SK-N-SH (cell line): Measurements from ENCODE around the gene ACIN1. TPM values are rescaled to one million over a fixed set of nuclear protein-coding genes. Genes with fewer than 3 reads are reported as not detected.

Source experiments
- CTCF ChIA-PET: fragments of 300-600, 350-600 bp; formaldehyde crosslinking; extraction: SDS; loops from one replicate; lab custom pipeline; 2021; lab: Yijun Ruan, JAX
- POLR2A ChIA-PET: fragments of 350-600 bp; sonication (Branson Sonifier 250); formaldehyde crosslinking; extraction: SDS; loops from one replicate; lab custom pipeline; 2020; ENCODE audit warnings: antibody characterized with exemption, inconsistent platforms; lab: Yijun Ruan, JAX
- DNase-seq: peaks from one replicate; pipeline ENCODE4 v3.0.0; 2012
- H2AFZ ChIP-seq: fragments of 200-600 bp; sonication (generic); 2 replicates; pipeline ENCODE4 v1.8.1; 2016; ENCODE audit warnings: antibody characterized with exemption, mild to moderate bottlenecking, low read depth
- H3F3A ChIP-seq: fragments of 200-600 bp; sonication (generic); replicated peaks from 2 replicates; pipeline ENCODE3; 2016; ENCODE audit warnings: antibody characterized with exemption, mild to moderate bottlenecking; ENCODE audit not compliant: insufficient read depth
- H3K27ac ChIP-seq, 2 experiments: fragments of 200-500 bp in 1 of 2; fragments of 200-600 bp in 1 of 2; sonication (Bioruptor generic) in 1 of 2; sonication (generic), shearing (Covaris generic) in 1 of 2; 2 replicates each; pipeline versions ENCODE4 v1.5.1 to v1.6.1; 2014 to 2016; ENCODE audit warnings: low read depth in 2 of 2, inconsistent platforms in 1 of 2, low read length in 1 of 2, mild to moderate bottlenecking in 1 of 2, mixed read lengths in 1 of 2
- H3K27me3 ChIP-seq: fragments of 200-600 bp; sonication (generic), shearing (Covaris generic); 2 replicates; pipeline ENCODE4 v1.6.1; 2016; ENCODE audit warnings: mixed run types; ENCODE audit not compliant: insufficient read depth
- H3K36me3 ChIP-seq, 2 experiments: fragments of 200-500 bp in 1 of 2; fragments of 200-600 bp in 1 of 2; sonication (Bioruptor generic) in 1 of 2; sonication (generic) in 1 of 2; replicated peaks in 1 of 2; 2 replicates each; pipeline versions ENCODE3 to v1.5.1; 2014 to 2016; ENCODE audit warnings: low read length in 1 of 2, mild to moderate bottlenecking in 1 of 2; ENCODE audit not compliant: insufficient read depth in 2 of 2, control insufficient read depth in 1 of 2
- H3K4me1 ChIP-seq, 2 experiments: fragments of 200-500 bp in 1 of 2; fragments of 200-600 bp in 1 of 2; sonication (Bioruptor generic) in 1 of 2; sonication (generic), shearing (Covaris generic) in 1 of 2; 2 replicates each; pipeline versions ENCODE4 v1.5.1 to v1.6.1; 2014 to 2016; ENCODE audit warnings: low read depth in 1 of 2, low read length in 1 of 2, mixed run types in 1 of 2; ENCODE audit not compliant: insufficient read depth in 2 of 2, control insufficient read depth in 1 of 2
- H3K4me2 ChIP-seq: fragments of 200-600 bp; sonication (generic), shearing (Covaris generic); 2 replicates; pipeline ENCODE4 v1.6.1; 2017; ENCODE audit warnings: mixed run types
- H3K4me3 ChIP-seq, 2 experiments: fragments of 200-500 bp in 1 of 2; fragments of 200-600 bp in 1 of 2; sonication (Bioruptor generic) in 1 of 2; sonication (generic), shearing (Covaris generic) in 1 of 2; 2 replicates each; pipeline versions ENCODE4 v1.5.1 to v1.8.1; 2014 to 2016; ENCODE audit warnings: low read depth in 2 of 2, inconsistent platforms in 1 of 2, low read length in 1 of 2, mild to moderate bottlenecking in 1 of 2, mixed read lengths in 1 of 2, moderate library complexity in 1 of 2
- H3K79me2 ChIP-seq: fragments of 200-600 bp; sonication (generic); 2 replicates; pipeline ENCODE4 v1.8.1; 2017; ENCODE audit warnings: mild to moderate bottlenecking; ENCODE audit not compliant: insufficient read depth
- H3K9ac ChIP-seq: fragments of 200-600 bp; sonication (generic); 2 replicates; pipeline ENCODE4 v1.6.1; 2017; ENCODE audit warnings: mixed run types
- H3K9me2 ChIP-seq: fragments of 200-600 bp; sonication (generic); 2 replicates; pipeline ENCODE4 v1.6.1; 2017; ENCODE audit warnings: mixed run types
- H3K9me3 ChIP-seq: fragments of 200-600 bp; sonication (generic); 2 replicates; pipeline ENCODE4 v1.6.1; 2017; ENCODE audit warnings: mixed run types, mild to moderate bottlenecking, moderate library complexity
- H4K20me1 ChIP-seq: fragments of 200-600 bp; sonication (generic); 2 replicates; pipeline ENCODE4 v1.6.1; 2017; ENCODE audit warnings: mild to moderate bottlenecking, mixed run types; ENCODE audit not compliant: insufficient read depth
- EP300 ChIP-seq, 2 experiments: IDR thresholded peaks; 2 replicates each; pipeline versions ENCODE4 v1.4.0 to v1.6.1; 2012; ENCODE audit warnings: borderline replicate concordance in 1 of 2, low read depth in 1 of 2, low read length in 1 of 2
- EZH2phosphoT487 ChIP-seq: fragments of 200-600 bp; sonication (generic); IDR thresholded peaks from 2 replicates; pipeline ENCODE4 v1.6.1; 2017; ENCODE audit warnings: low read depth, mixed run types, mild to moderate bottlenecking, antibody characterized with exemption, moderate library complexity, borderline replicate concordance
- FOSL2 ChIP-seq: IDR thresholded peaks from 2 replicates; pipeline ENCODE4 v1.4.0; 2012; ENCODE audit warnings: low read depth, mild to moderate bottlenecking, moderate library complexity, borderline replicate concordance
- FOXJ3 ChIP-seq: sonication (generic); formaldehyde crosslinking; IDR thresholded peaks from 2 replicates; pipeline ENCODE4 v1.5.1; 2020; ENCODE audit warnings: mild to moderate bottlenecking, missing genetic modification reagents
- IRF3 ChIP-seq: fragments of 150-350 bp; IDR thresholded peaks from 2 replicates; pipeline ENCODE4 v1.6.1; 2016; ENCODE audit warnings: mild to moderate bottlenecking, low read depth, low read length
- MXI1 ChIP-seq: IDR thresholded peaks from 2 replicates; pipeline ENCODE4 v1.6.1; 2012; ENCODE audit warnings: mild to moderate bottlenecking, low read depth, low read length, improper control_type of control experiment
- NFIC ChIP-seq: IDR thresholded peaks from 2 replicates; pipeline ENCODE4 v1.4.0; 2012; ENCODE audit warnings: borderline replicate concordance
- NRF1 ChIP-seq: IDR thresholded peaks from 2 replicates; pipeline ENCODE4 v1.6.1; 2012; ENCODE audit warnings: low read depth, mild to moderate bottlenecking, low read length
- PBX3 ChIP-seq: IDR thresholded peaks from 2 replicates; pipeline ENCODE4; 2012
- SIN3A ChIP-seq: IDR thresholded peaks from 2 replicates; pipeline ENCODE4 v1.6.1; 2012; ENCODE audit warnings: low read depth, mild to moderate bottlenecking, low read length, moderate library complexity, borderline replicate concordance
- TCF12 ChIP-seq: IDR thresholded peaks from 2 replicates; pipeline ENCODE4 v1.4.0; 2012
- YY1 ChIP-seq: IDR thresholded peaks from 2 replicates; pipeline ENCODE4 v1.4.0; 2012; ENCODE audit warnings: low read depth, mild to moderate bottlenecking
- WGBS: methylation state at CpG from one replicate; pipeline ENCODE4 v1.1.6; 2017; ENCODE audit warnings: low lambda C conversion rate; 5-methylcytosine and 5-hydroxymethylcytosine counted together
- polyA plus RNA-seq, 3 experiments: library from polyadenylated mRNA; depleted of rRNA; stranded (reverse); fragments of >200 nt; gene quantifications; 2 replicates each; pipeline ENCODE4 v1.2.3, GENCODE V29; 2012

Gene ACIN1
- polyA plus RNA-seq, 1 of the 3 experiments (the other 2 are of a cell fraction) = 159 TPM

- WGBS = 52% methylated on average over 5 of the region's 6 CpGs
- H3K4me1 ChIP-seq = no peaks in the 10 kb centered on the region; a peak in 1 of 4 replicates
- H3K4me3 ChIP-seq = no peak overlapping the region
- POLR2A ChIA-PET = no interaction called here
- CTCF ChIA-PET = interaction anchor here (3.2 kb wide), 1 partner anchor 19 kb away, joined by 28 read pairs; no protein-coding TSS in a partner anchor
- H3K9me2 ChIP-seq = no peaks in the 10 kb centered on the region
- no peaks in the 10 kb centered on the region for H3F3A ChIP-seq
- no peaks in the 10 kb centered on the region for H3K79me2 ChIP-seq
- H3K9ac ChIP-seq = no peak overlapping the region
- no peaks in the 10 kb centered on the region for H4K20me1 ChIP-seq
- no peak overlapping the region for H3K4me2 ChIP-seq
- no peaks in the 10 kb centered on the region for H3K36me3 ChIP-seq
- no peaks in the 10 kb centered on the region; the same call in 1 of the 2 replicates for H3K27me3 ChIP-seq
- no peak for TF ChIP-seq IRF3
- no peak for TF ChIP-seq EZH2phosphoT487
- no peak for TF ChIP-seq FOXJ3 (CRISPR knock-in tag)
- TF ChIP-seq TCF12 = no peak
- H2AFZ ChIP-seq = no peak overlapping the region
- H3K9me3 ChIP-seq = no peaks in the 10 kb centered on the region
- DNase-seq = no peak
- no peak overlapping the region for H3K27ac ChIP-seq
Measured at GRCh38 chr14:23140371-23140770, 45.4 kb upstream of the ACIN1 start.

- no peak for DNase-seq
- CTCF ChIA-PET = no interaction called here
- no peaks in the 10 kb centered on the region for H3F3A ChIP-seq
Measured at GRCh38 chr14:23139874-23140273, 44.9 kb upstream of the ACIN1 start.

More at GRCh38 chr14:23139874-23140273, 44.9 kb upstream of the ACIN1 start:
- H3K4me1 ChIP-seq = no peaks in the 10 kb centered on the region; a peak in 1 of 4 replicates
- H3K79me2 ChIP-seq = no peaks in the 10 kb centered on the region
- no peaks in the 10 kb centered on the region for H3K9me2 ChIP-seq
- H4K20me1 ChIP-seq = no peaks in the 10 kb centered on the region
- no peak overlapping the region for H3K4me2 ChIP-seq
- H2AFZ ChIP-seq = no peak overlapping the region
- no peaks in the 10 kb centered on the region for H3K36me3 ChIP-seq
- no peaks in the 10 kb centered on the region for H3K9me3 ChIP-seq
- no peak overlapping the region for H3K9ac ChIP-seq
- H3K27ac ChIP-seq = no peak overlapping the region
- POLR2A ChIA-PET = no interaction called here
- WGBS = 37% methylated on average over 2 of the region's 2 CpGs
- no peak for TF ChIP-seq PBX3
- no peak for TF ChIP-seq NRF1
- TF ChIP-seq SIN3A = no peak
- no peak for TF ChIP-seq NFIC
- TF ChIP-seq FOXJ3 (CRISPR knock-in tag) = no peak
- TF ChIP-seq MXI1 = no peak
- no peak for TF ChIP-seq FOSL2
- no peak for TF ChIP-seq EP300 (IDR thresholded peaks at IDR 0.05; ENCODE audit: borderline replicate concordance in 1 of 2, low read depth in 1 of 2, low read length in 1 of 2)
- TF ChIP-seq YY1 = no peak
- TF ChIP-seq TCF12 = no peak
- no peaks in the 10 kb centered on the region; the same call in 1 of the 2 replicates for H3K27me3 ChIP-seq
- H3K4me3 ChIP-seq = no peak overlapping the region
